ENCODE results near the gene CUEDC2. TPM values are rescaled to one million over a fixed set of nuclear protein-coding genes. Genes with fewer than 3 reads are reported as not detected.

CUEDC2 gene
- total RNA-seq, 1 donor from 2014 or later, result 72.9 TPM

DNA sequence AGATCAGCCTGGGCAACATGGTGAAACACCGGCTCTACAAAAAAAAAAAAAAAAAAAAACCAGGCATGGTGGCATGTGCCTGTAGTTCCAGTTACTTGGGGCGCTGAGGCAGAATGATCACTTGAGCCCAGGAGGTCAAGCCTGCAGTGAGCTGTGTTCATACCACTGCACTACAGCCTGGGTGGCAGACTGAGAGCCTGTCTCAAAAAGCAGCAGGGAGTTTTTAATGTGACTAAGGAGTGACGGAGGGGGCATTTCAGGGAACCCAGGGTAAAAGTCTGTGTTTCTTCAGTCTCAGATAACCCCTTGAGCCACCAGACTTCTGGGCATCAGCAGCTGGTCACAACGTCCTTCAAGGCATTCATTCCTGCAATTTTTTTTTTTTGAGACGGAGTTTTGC, 21.1 kb upstream of the CUEDC2 start:
- H3K36me3 Mint-ChIP-seq (ENCODE audit: low read depth, unreplicated experiment), result peaks cover 4% of the 10 kb centered on the region
- H3K4me3 Mint-ChIP-seq (ENCODE audit: unreplicated experiment), result no peak overlapping the region
- H3K4me1 Mint-ChIP-seq (ENCODE audit: unreplicated experiment), result peaks cover 11% of the 10 kb centered on the region
- no peaks in the 10 kb centered on the region for H3K9me3 Mint-ChIP-seq (ENCODE audit: unreplicated experiment)
- H3K27ac Mint-ChIP-seq (ENCODE audit: unreplicated experiment), result no peak overlapping the region
- TF ChIP-seq, protein P1, sequence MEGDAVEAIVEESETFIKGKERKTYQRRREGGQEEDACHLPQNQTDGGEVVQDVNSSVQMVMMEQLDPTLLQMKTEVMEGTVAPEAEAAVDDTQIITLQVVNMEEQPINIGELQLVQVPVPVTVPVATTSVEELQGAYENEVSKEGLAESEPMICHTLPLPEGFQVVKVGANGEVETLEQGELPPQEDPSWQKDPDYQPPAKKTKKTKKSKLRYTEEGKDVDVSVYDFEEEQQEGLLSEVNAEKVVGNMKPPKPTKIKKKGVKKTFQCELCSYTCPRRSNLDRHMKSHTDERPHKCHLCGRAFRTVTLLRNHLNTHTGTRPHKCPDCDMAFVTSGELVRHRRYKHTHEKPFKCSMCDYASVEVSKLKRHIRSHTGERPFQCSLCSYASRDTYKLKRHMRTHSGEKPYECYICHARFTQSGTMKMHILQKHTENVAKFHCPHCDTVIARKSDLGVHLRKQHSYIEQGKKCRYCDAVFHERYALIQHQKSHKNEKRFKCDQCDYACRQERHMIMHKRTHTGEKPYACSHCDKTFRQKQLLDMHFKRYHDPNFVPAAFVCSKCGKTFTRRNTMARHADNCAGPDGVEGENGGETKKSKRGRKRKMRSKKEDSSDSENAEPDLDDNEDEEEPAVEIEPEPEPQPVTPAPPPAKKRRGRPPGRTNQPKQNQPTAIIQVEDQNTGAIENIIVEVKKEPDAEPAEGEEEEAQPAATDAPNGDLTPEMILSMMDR (IDR thresholded peaks at IDR 0.05; ENCODE audit: unreplicated experiment), result no peak
- no peak for DNase-seq (ENCODE audit: low spot score)
- peaks cover 3% of the 10 kb centered on the region for H3K27me3 Mint-ChIP-seq (ENCODE audit: unreplicated experiment)

DNA sequence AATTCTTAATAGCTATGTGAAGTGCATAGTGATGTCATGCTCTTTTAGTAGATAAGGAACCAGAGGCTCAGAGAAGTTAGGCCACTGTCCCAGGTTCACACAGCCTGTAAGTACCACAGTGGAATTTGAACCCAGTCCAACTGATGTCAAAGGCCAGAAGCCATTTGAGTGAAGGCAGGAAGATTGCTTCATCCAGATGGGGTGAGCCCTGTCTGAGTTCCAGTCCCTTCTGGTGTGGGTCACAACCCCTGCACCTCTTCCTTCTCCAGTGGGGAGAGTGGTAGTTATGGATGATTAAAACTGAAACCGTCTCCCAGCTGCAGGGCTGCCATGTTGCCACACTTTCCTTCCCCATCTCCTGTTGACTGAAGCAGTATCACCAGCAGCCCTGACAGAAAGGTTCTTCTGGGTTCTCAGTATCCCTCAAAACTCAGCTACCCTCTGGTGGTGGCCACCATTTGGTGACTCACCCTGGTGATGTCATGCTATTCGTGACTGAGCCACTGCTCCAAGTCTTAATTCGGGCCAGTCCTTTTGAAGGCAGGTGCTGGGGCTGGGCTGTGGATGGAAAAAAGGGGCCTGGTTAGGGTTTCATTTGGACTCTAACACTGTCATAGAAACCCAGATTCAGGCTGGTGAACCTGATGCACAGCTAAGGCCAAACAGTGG, 20.4 kb upstream of the CUEDC2 start:
- TF ChIP-seq, protein P1 (IDR thresholded peaks at IDR 0.05; ENCODE audit: unreplicated experiment), result no peak
- Mint-ChIP-seq H3K36me3 (ENCODE audit: low read depth, unreplicated experiment) (peaks cover 4% of the 10 kb centered on the region), H3K9me3 (ENCODE audit: unreplicated experiment) (no peaks in the 10 kb centered on the region), H3K27ac (ENCODE audit: unreplicated experiment) (no peak overlapping the region), H3K4me1 (ENCODE audit: unreplicated experiment) (peaks cover 11% of the 10 kb centered on the region), H3K27me3 (ENCODE audit: unreplicated experiment) (peaks cover 3% of the 10 kb centered on the region), H3K4me3 (ENCODE audit: unreplicated experiment) (peak overlapping the region; percentile 52)
- no peak for DNase-seq (ENCODE audit: low spot score)

DNA sequence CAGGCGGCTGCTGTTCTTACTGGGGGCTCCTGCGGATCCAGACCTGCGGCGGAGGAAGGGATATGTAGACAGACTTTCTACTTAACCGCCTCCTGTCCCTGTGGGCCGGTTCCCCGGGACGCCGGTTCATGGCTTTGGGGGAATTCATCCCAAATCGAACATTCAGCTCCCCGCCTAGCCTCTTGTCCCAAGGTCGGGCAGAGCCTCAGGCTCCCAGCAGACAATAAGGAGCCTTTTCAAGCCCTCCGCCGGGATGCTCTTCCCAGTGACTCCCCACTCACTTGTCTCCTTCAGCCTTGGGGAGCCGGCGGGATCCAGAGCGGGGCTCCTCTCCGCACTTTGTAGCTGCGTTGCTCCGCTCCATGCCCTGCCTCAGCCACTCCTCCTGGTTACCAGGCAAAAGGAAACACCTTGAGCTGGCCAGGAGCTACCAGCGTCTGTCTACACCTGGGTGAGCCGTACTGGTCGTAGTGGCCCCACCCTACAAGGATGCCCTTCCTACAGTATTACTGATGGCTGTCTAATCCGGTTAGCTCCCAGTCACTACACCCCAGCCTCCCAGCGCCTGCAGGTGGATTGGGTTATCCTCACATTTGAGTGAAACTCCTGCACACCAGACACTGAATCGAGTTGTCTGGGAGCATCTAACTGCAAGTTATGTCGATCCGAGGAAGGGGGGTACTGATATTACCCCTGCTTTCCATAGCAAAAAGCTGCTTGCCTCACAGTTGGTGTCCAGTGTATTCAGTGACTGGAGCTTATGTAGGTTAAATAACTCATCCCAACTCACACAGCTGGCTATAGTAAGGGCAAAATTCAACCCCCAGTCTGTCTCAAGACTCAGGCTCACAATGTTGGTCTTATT, 19.0 kb upstream of the CUEDC2 start, which contains the start of gene C10orf95:
Gene C10orf95 (minus strand): TSS at position 439 of the 865 bp plus-strand sequence. CDS start 450 bp downstream, outside the sequence.
- H3K27me3 Mint-ChIP-seq (ENCODE audit: unreplicated experiment), result peaks cover 3% of the 10 kb centered on the region
- no peak within 1 kb of the TSS for H3K27ac Mint-ChIP-seq (ENCODE audit: unreplicated experiment)
- no peaks in the 10 kb centered on the region for H3K9me3 Mint-ChIP-seq (ENCODE audit: unreplicated experiment)
- TF ChIP-seq, protein P1 (IDR thresholded peaks at IDR 0.05; ENCODE audit: unreplicated experiment), result no peak
- peak within 1 kb of the TSS; percentile 85 for H3K4me3 Mint-ChIP-seq (ENCODE audit: unreplicated experiment)
- no peak for DNase-seq (ENCODE audit: low spot score)
- peaks cover 4% of the 10 kb centered on the region for H3K36me3 Mint-ChIP-seq (ENCODE audit: low read depth, unreplicated experiment)
- peaks cover 11% of the 10 kb centered on the region for H3K4me1 Mint-ChIP-seq (ENCODE audit: unreplicated experiment)

DNA sequence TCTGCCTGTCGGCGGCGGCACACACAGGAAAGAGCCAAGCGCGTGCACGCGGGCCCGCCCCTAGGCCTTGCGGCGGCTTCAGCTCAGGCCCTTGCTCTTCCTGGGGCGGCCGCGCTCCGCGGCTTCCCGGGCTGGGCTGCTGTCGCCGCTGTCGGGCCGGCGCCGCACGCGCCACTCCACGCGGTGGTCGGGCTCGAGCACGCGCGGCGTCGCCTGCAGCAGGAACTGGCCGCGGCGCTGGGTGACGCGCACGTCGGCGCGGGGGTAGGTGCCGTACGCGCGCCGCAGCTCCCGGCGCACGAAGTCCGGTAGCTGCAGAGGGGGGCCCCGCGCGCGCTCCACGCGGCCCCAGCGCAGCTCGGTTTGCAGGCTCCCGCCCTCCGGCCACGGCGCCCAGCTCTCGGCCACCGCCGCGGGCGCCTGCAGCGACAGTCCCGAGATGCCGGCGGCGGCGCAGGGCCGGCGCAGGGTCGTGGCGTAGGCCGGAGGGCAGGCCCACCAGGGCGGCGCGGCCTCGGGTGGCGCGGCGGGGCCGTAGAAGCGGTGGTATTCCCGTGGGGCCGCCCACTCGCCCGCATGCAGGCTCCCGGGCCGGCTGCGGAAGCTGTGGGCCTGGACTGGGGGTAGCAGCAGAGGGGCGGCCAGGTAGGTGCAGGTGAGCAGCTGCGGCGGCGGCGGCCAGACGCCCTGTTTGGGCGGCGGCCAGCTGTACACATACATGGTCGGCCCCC, 18.2 kb upstream of the CUEDC2 start:
- DNase-seq (ENCODE audit: low spot score), result peak; percentile 73
- peaks cover 4% of the 10 kb centered on the region for H3K36me3 Mint-ChIP-seq (ENCODE audit: low read depth, unreplicated experiment)
- peaks cover 11% of the 10 kb centered on the region for H3K4me1 Mint-ChIP-seq (ENCODE audit: unreplicated experiment)
- TF ChIP-seq, protein P1 (IDR thresholded peaks at IDR 0.05; ENCODE audit: unreplicated experiment), result no peak
- peak overlapping the region; percentile 92 for H3K4me3 Mint-ChIP-seq (ENCODE audit: unreplicated experiment)
- H3K27ac Mint-ChIP-seq (ENCODE audit: unreplicated experiment), result no peak overlapping the region
- no peaks in the 10 kb centered on the region for H3K9me3 Mint-ChIP-seq (ENCODE audit: unreplicated experiment)
- H3K27me3 Mint-ChIP-seq (ENCODE audit: unreplicated experiment), result no peaks in the 10 kb centered on the region
